ENCODE results near the gene COA8. TPM values are rescaled to one million over a fixed set of nuclear protein-coding genes. Genes with fewer than 3 reads are reported as not detected.

The COA8 gene
- polyA plus RNA-seq, 1 of the 3 experiments (the other 2 are of a cell fraction): 25.2 TPM

DNA sequence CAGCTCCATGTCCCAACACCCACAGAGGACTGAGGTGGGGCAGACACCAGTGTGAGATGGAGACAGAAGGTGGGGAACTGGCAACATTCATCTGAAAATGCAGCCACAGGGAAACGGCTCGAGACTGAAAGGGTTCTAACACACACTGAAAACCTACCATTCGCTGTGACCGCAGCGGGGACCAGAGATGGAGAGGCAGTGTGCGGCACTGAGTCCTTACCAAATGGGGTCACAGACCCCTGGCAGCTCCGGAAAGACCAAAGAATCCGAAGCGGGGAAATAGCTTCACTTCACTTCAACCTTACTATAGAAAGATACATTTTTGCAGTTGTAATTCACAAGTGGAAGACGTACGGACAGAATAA, 9.9 kb upstream of the COA8 start (continued):
- TF ChIP-seq, protein P1, sequence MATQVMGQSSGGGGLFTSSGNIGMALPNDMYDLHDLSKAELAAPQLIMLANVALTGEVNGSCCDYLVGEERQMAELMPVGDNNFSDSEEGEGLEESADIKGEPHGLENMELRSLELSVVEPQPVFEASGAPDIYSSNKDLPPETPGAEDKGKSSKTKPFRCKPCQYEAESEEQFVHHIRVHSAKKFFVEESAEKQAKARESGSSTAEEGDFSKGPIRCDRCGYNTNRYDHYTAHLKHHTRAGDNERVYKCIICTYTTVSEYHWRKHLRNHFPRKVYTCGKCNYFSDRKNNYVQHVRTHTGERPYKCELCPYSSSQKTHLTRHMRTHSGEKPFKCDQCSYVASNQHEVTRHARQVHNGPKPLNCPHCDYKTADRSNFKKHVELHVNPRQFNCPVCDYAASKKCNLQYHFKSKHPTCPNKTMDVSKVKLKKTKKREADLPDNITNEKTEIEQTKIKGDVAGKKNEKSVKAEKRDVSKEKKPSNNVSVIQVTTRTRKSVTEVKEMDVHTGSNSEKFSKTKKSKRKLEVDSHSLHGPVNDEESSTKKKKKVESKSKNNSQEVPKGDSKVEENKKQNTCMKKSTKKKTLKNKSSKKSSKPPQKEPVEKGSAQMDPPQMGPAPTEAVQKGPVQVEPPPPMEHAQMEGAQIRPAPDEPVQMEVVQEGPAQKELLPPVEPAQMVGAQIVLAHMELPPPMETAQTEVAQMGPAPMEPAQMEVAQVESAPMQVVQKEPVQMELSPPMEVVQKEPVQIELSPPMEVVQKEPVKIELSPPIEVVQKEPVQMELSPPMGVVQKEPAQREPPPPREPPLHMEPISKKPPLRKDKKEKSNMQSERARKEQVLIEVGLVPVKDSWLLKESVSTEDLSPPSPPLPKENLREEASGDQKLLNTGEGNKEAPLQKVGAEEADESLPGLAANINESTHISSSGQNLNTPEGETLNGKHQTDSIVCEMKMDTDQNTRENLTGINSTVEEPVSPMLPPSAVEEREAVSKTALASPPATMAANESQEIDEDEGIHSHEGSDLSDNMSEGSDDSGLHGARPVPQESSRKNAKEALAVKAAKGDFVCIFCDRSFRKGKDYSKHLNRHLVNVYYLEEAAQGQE (IDR thresholded peaks at IDR 0.05; ENCODE audit: low read depth, low read length): no peak
- TF ChIP-seq SMC3 (IDR thresholded peaks at IDR 0.05; ENCODE audit: low read depth, low read length): no peak

DNA sequence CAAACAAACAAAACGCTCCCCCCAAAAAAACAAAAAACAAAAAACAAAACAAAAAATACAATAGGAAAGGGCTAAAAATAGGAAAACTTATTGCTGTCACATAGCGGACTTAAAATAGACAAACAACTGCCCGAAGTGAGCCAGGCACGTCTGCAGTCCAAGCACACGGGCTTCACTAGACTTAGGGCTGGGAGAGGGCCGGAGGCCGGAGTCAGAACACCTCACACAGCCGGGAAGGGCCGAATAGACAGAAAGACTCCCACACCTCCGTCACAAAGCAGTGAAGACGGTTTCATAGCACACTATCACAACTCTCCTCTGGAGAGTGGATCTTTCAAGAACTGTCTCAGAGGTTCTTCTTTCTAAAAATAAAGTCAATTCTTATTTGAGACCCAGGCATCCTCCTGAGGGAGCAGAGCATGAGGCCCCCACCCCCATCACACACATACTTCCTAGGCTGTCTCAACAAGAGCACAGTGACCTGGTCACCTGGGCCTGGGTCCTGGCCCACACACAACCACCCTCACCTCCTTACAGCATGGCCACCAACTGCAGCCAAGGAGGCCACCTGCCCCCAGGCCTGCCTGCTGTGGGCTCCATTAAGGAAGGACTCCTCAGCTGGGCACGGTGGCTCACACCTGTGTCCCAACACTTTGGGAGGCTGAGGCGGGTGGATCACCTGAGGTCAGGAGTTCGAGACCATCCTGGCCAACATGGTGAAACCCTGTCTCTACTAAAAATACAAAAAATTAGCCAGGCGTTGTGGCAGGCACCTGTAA, 7.0 kb upstream of the COA8 start:
- WGBS (ENCODE audit: low lambda C conversion rate): 94% methylated on average over 8 of the region's 15 CpGs
- CTCF ChIA-PET: interaction anchor here (1.0 to 11.0 kb wide), 2 partner anchors 9 to 37 kb away, joined by 3 to 194 read pairs; partner anchors contain the start of gene CKB
- Histone ChIP-seq H3K27me3 (ENCODE audit: insufficient read depth) (no peaks in the 10 kb centered on the region), H3K79me2 (ENCODE audit: insufficient read depth) (peaks cover 85% of the 10 kb centered on the region), H3K9me3 (no peaks in the 10 kb centered on the region), H3F3A (replicated peaks; ENCODE audit: insufficient read depth) (peaks cover 27% of the 10 kb centered on the region), H3K4me3 (ENCODE audit: low read depth in 2 of 2, low read length in 1 of 2) (no peak overlapping the region), H3K9me2 (no peaks in the 10 kb centered on the region), H4K20me1 (ENCODE audit: insufficient read depth) (peaks cover 51% of the 10 kb centered on the region), H3K9ac (no peak overlapping the region), H3K27ac (ENCODE audit: low read depth in 2 of 2, low read length in 1 of 2) (no peak overlapping the region), H3K4me2 (no peak overlapping the region), H3K36me3 (replicated peaks in 1 of 2; ENCODE audit: control insufficient read depth in 1 of 2, insufficient read depth in 2 of 2, low read length in 1 of 2) (peaks cover 24 to 32% of the 10 kb centered on the region in 2 experiments), H2AFZ (ENCODE audit: low read depth) (no peak overlapping the region), H3K4me1 (ENCODE audit: control insufficient read depth in 1 of 2, insufficient read depth in 2 of 2, low read depth in 1 of 2, low read length in 1 of 2) (peaks cover 4 to 33% of the 10 kb centered on the region in 2 experiments)
- no peak for DNase-seq
- no peak for TF ChIP-seq NFIC (IDR thresholded peaks at IDR 0.05; ENCODE audit: borderline replicate concordance)
- no peak for TF ChIP-seq MXI1 (IDR thresholded peaks at IDR 0.05; ENCODE audit: low read depth, low read length)
- POLR2A ChIA-PET: no interaction called here

DNA sequence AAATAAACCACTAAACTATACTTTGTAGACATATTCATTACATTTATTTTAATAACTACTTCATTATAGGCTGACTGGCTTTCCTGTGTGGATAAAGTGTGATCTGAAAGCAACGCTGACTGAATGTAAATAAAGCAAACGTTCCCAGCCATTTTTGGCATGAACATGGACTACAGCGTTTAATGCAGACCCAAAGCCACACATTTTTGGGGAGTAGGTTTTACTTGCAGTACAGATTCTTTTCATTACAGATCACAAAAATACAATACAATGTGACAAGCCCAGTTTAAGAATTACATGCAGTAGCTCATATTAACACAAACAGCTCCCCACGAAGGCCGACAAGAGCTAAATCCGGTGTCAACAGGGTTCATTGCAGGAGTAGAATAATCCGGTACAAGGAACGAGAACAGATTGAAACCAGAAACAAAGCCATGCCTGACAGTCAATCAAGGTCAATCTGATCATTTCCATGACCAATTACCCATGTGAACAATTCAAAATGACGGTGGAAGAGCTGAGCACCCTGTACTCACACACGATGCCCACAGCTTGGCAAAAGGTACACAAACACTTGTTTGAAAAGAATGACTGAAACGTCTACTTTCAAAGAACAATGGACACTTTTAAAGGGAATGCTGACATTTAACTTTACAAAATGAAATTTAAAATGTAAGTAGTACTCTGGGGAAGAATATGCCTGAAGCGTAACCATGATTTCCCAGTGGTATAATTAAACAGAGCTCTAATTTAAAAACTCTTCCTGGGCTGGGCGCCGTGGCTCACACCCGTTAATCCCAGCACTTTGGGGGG, 5.6 kb upstream of the COA8 start:
- POLR2A ChIA-PET: interaction anchor here (0.7 kb wide), 1 partner anchor 29 kb away, joined by 3 read pairs; no protein-coding TSS in a partner anchor
- no peak overlapping the region for H3K4me2 ChIP-seq

More for the DNA sequence above, 5.6 kb upstream of the COA8 start:
- Histone ChIP-seq H3K9ac (no peak overlapping the region), H2AFZ (ENCODE audit: low read depth) (no peak overlapping the region), H3K9me3 (no peaks in the 10 kb centered on the region), H3K27ac (ENCODE audit: low read depth in 2 of 2, low read length in 1 of 2) (no peak overlapping the region), H3K79me2 (ENCODE audit: insufficient read depth) (peaks cover 96% of the 10 kb centered on the region), H3K27me3 (ENCODE audit: insufficient read depth) (no peaks in the 10 kb centered on the region), H3K4me3 (ENCODE audit: low read depth in 2 of 2, low read length in 1 of 2) (no peak overlapping the region), H4K20me1 (ENCODE audit: insufficient read depth) (peaks cover 65% of the 10 kb centered on the region), H3K4me1 (ENCODE audit: control insufficient read depth in 1 of 2, insufficient read depth in 2 of 2, low read depth in 1 of 2, low read length in 1 of 2) (peaks cover 13 to 28% of the 10 kb centered on the region in 2 experiments), H3K36me3 (replicated peaks in 1 of 2; ENCODE audit: control insufficient read depth in 1 of 2, insufficient read depth in 2 of 2, low read length in 1 of 2) (peaks cover 24 to 32% of the 10 kb centered on the region in 2 experiments), H3F3A (replicated peaks; ENCODE audit: insufficient read depth) (peaks cover 22% of the 10 kb centered on the region), H3K9me2 (no peaks in the 10 kb centered on the region)
- CTCF ChIA-PET: interaction anchor here (0.7 to 3.7 kb wide), 9 partner anchors 10 to 57 kb away, joined by 3 to 37 read pairs (median 3); no protein-coding TSS in a partner anchor
- DNase-seq: no peak
- WGBS (ENCODE audit: low lambda C conversion rate): 83% methylated on average over 15 of the region's 15 CpGs
- TF ChIP-seq NRF1 (IDR thresholded peaks at IDR 0.05; ENCODE audit: low read depth, low read length) (no peak), EZH2phosphoT487 (IDR thresholded peaks at IDR 0.05; ENCODE audit: borderline replicate concordance, low read depth) (no peak), RXRA (IDR thresholded peaks at IDR 0.05; ENCODE audit: borderline replicate concordance, low read depth) (no peak), RAD21 (IDR thresholded peaks at IDR 0.05; ENCODE audit: low read length) (no peak), TAF1 (IDR thresholded peaks at IDR 0.05; ENCODE audit: borderline replicate concordance, low read depth, low read length) (no peak), SMC3 (IDR thresholded peaks at IDR 0.05; ENCODE audit: low read depth, low read length) (no peak), FOXM1 (IDR thresholded peaks at IDR 0.05; ENCODE audit: low read depth) (no peak), FOSL2 (IDR thresholded peaks at IDR 0.05; ENCODE audit: borderline replicate concordance, low read depth) (no peak)
- TF ChIP-seq, protein P2, sequence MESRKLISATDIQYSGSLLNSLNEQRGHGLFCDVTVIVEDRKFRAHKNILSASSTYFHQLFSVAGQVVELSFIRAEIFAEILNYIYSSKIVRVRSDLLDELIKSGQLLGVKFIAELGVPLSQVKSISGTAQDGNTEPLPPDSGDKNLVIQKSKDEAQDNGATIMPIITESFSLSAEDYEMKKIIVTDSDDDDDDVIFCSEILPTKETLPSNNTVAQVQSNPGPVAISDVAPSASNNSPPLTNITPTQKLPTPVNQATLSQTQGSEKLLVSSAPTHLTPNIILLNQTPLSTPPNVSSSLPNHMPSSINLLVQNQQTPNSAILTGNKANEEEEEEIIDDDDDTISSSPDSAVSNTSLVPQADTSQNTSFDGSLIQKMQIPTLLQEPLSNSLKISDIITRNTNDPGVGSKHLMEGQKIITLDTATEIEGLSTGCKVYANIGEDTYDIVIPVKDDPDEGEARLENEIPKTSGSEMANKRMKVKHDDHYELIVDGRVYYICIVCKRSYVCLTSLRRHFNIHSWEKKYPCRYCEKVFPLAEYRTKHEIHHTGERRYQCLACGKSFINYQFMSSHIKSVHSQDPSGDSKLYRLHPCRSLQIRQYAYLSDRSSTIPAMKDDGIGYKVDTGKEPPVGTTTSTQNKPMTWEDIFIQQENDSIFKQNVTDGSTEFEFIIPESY (IDR thresholded peaks at IDR 0.05; ENCODE audit: borderline replicate concordance, low read depth): no peak
- TF ChIP-seq, protein P3, sequence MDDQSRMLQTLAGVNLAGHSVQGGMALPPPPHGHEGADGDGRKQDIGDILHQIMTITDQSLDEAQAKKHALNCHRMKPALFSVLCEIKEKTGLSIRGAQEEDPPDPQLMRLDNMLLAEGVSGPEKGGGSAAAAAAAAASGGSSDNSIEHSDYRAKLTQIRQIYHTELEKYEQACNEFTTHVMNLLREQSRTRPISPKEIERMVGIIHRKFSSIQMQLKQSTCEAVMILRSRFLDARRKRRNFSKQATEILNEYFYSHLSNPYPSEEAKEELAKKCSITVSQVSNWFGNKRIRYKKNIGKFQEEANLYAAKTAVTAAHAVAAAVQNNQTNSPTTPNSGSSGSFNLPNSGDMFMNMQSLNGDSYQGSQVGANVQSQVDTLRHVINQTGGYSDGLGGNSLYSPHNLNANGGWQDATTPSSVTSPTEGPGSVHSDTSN (IDR thresholded peaks at IDR 0.05): no peak
- TF ChIP-seq, protein P4, sequence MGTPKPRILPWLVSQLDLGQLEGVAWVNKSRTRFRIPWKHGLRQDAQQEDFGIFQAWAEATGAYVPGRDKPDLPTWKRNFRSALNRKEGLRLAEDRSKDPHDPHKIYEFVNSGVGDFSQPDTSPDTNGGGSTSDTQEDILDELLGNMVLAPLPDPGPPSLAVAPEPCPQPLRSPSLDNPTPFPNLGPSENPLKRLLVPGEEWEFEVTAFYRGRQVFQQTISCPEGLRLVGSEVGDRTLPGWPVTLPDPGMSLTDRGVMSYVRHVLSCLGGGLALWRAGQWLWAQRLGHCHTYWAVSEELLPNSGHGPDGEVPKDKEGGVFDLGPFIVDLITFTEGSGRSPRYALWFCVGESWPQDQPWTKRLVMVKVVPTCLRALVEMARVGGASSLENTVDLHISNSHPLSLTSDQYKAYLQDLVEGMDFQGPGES (IDR thresholded peaks at IDR 0.05; ENCODE audit: low read depth, low read length): no peak
